Breast epithelium (tissue), 4 donors: ENCODE results near the gene NRCAM. TPM values are rescaled to one million over a fixed set of nuclear protein-coding genes. Genes with fewer than 3 reads are reported as not detected.

Source experiments
- DNase-seq, 2 donors: peaks; one replicate each; pipeline ENCODE4 v3.0.0-alpha.2; 2019; ENCODE audit warnings: low spot score in 2 of 2
- H3K27ac ChIP-seq, 2 donors: fragments of 200-600 bp; sonication (generic) in 1 of 2; one replicate each; pipeline ENCODE4 v1.5.1; 2016 to 2019; ENCODE audit warnings: mild to moderate bottlenecking in 1 of 2
- H3K27me3 ChIP-seq, 2 donors: fragments of 200-600 bp; sonication (generic) in 1 of 2; one replicate each; pipeline versions ENCODE4 v1.5.1 to v1.6.0; 2017 to 2019; ENCODE audit warnings: control low read depth in 1 of 2, mild to moderate bottlenecking in 1 of 2
- H3K36me3 ChIP-seq: fragments of 200-600 bp; one replicate; pipeline ENCODE4 v1.5.1; 2019
- H3K4me1 ChIP-seq, 2 donors: fragments of 200-600 bp; sonication (generic); one replicate each; pipeline ENCODE4 v1.5.1; 2016 to 2019; ENCODE audit warnings: control low read depth in 1 of 2
- H3K4me3 ChIP-seq, 3 donors: fragments of 200-600 bp; sonication (generic); 1 replicate in 2 of 3; 2 replicates in 1 of 3; pipeline ENCODE4 v1.5.1; 2016 to 2019; ENCODE audit warnings: mild to moderate bottlenecking in 3 of 3, moderate library complexity in 2 of 3
- H3K9me3 ChIP-seq, 2 donors: fragments of 200-600 bp; sonication (generic) in 1 of 2; one replicate each; pipeline ENCODE4 v1.5.1; 2016 to 2019; ENCODE audit warnings: control low read depth in 1 of 2
- CTCF ChIP-seq, 3 donors: fragments of 450-650 bp; IDR thresholded peaks; one replicate each; pipeline ENCODE4 v1.5.1; 2016 to 2017; ENCODE audit warnings: antibody characterized with exemption in 3 of 3, mild to moderate bottlenecking in 3 of 3, moderate library complexity in 3 of 3
- POLR2A ChIP-seq: fragments of 450-650 bp; IDR thresholded peaks from one replicate; pipeline ENCODE4 v1.6.1; 2016; ENCODE audit warnings: antibody characterized with exemption, mild to moderate bottlenecking, moderate library complexity
- POLR2AphosphoS5 ChIP-seq, 3 donors: sonication (generic); formaldehyde crosslinking; IDR thresholded peaks; one replicate each; pipeline ENCODE4 v1.6.1; 2017; ENCODE audit warnings: antibody characterized with exemption in 3 of 3
- intact Hi-C: fragments of 100-400 bp; cut with DNase I; formaldehyde crosslinking; loops from one replicate; pipeline ENCODE4 v1.15.1; 2023; ENCODE audit warnings: low total_unique reads
- total RNA-seq, 3 donors: library from RNA; depleted of rRNA; stranded (reverse); fragments of >200 nt; gene quantifications; one replicate each; pipeline ENCODE4 v1.1.0, GENCODE V29; 2016

Gene NRCAM
- total RNA-seq, 3 donors from 2014 or later = 3.3 to 62.4 (median 4.2) TPM

- TF ChIP-seq POLR2AphosphoS5 (IDR thresholded peaks at IDR 0.05) = no peak
- H3K9me3 ChIP-seq = no peaks in the 10 kb centered on the region
- H3K27me3 ChIP-seq = no peaks in the 10 kb centered on the region
- intact Hi-C loops = no loop called here
- no peaks in the 10 kb centered on the region for H3K4me1 ChIP-seq
- no peaks in the 10 kb centered on the region for H3K36me3 ChIP-seq
- H3K27ac ChIP-seq = no peak overlapping the region
- no peak for DNase-seq
- no peak overlapping the region for H3K4me3 ChIP-seq
Observed at GRCh38 chr7:108224387-108224786, 231.8 kb downstream of the NRCAM start.

- no peaks in the 10 kb centered on the region for H3K36me3 ChIP-seq
- H3K27ac ChIP-seq = no peak overlapping the region
- H3K4me3 ChIP-seq = no peak overlapping the region
- H3K4me1 ChIP-seq = no peaks in the 10 kb centered on the region
- intact Hi-C loops = no loop called here
- TF ChIP-seq POLR2AphosphoS5 (IDR thresholded peaks at IDR 0.05) (no peak), CTCF (IDR thresholded peaks at IDR 0.05) (no peak), POLR2A (no peak)
- no peaks in the 10 kb centered on the region for H3K27me3 ChIP-seq
- H3K9me3 ChIP-seq = no peaks in the 10 kb centered on the region
- no peak for DNase-seq
Observed at GRCh38 chr7:108222236-108222892, 233.9 kb downstream of the NRCAM start.

GRCh38 chr7:108211382-108212201, 244.6 kb downstream of the NRCAM start:
- H3K4me1 ChIP-seq = no peaks in the 10 kb centered on the region
- H3K9me3 ChIP-seq = peaks cover 0 to 8% of the 10 kb centered on the region in 2 donors
- TF ChIP-seq CTCF (IDR thresholded peaks at IDR 0.05) = no peak
- TF ChIP-seq POLR2A = no peak
- TF ChIP-seq POLR2AphosphoS5 (IDR thresholded peaks at IDR 0.05) = no peak
- no peak overlapping the region for H3K27ac ChIP-seq
- no peaks in the 10 kb centered on the region for H3K36me3 ChIP-seq
- DNase-seq = no peak
- no peak overlapping the region for H3K4me3 ChIP-seq
- H3K27me3 ChIP-seq = no peaks in the 10 kb centered on the region
- intact Hi-C loops = no loop called here

GRCh38 chr7:108210796-108211195, 245.4 kb downstream of the NRCAM start:
- Histone ChIP-seq H3K27me3 (no peaks in the 10 kb centered on the region), H3K4me1 (no peaks in the 10 kb centered on the region), H3K36me3 (no peaks in the 10 kb centered on the region), H3K27ac (no peak overlapping the region), H3K9me3 (peaks cover 0 to 8% of the 10 kb centered on the region in 2 donors), H3K4me3 (no peak overlapping the region)
- intact Hi-C loops = no loop called here
- TF ChIP-seq CTCF (IDR thresholded peaks at IDR 0.05) (no peak), POLR2A (no peak), POLR2AphosphoS5 (IDR thresholded peaks at IDR 0.05) (no peak)
- no peak for DNase-seq

- Histone ChIP-seq H3K4me3 (no peak overlapping the region), H3K4me1 (no peaks in the 10 kb centered on the region), H3K36me3 (no peaks in the 10 kb centered on the region), H3K27ac (no peak overlapping the region), H3K9me3 (no peaks in the 10 kb centered on the region), H3K27me3 (no peaks in the 10 kb centered on the region)
- no peak for TF ChIP-seq CTCF (IDR thresholded peaks at IDR 0.05)
- TF ChIP-seq POLR2AphosphoS5 (IDR thresholded peaks at IDR 0.05) = no peak
- no peak for TF ChIP-seq POLR2A
- no peak for DNase-seq
- intact Hi-C loops = no loop called here
Observed at GRCh38 chr7:108205311-108205710, 250.9 kb downstream of the NRCAM start.
